Astrocyte (in vitro differentiated cells and primary cell): ENCODE measurements around the gene LCLAT1. TPM values are rescaled to one million over a fixed set of nuclear protein-coding genes. Genes with fewer than 3 reads are reported as not detected.

ENCODE experiments used
- DNase-seq: peaks from one replicate; pipeline ENCODE4 v3.0.0-alpha.2; 2010; ENCODE audit warnings: low read depth
- FAIRE-seq: peaks from 2 replicates; lab custom pipeline; 2011; peaks lifted over from hg19 to GRCh38; lab: Jason Lieb, UNC
- H2AFZ ChIP-seq: 2 replicates; pipeline ENCODE4 v1.6.0; 2012; ENCODE audit warnings: low read depth, low read length, inconsistent platforms
- H3K27ac ChIP-seq: 2 replicates; pipeline ENCODE4 v1.5.1; 2011; ENCODE audit warnings: low read depth, low read length, inconsistent platforms
- H3K27me3 ChIP-seq: 2 replicates; pipeline ENCODE4 v1.6.0; 2011; ENCODE audit warnings: low read length, inconsistent platforms; ENCODE audit not compliant: insufficient read depth
- H3K36me3 ChIP-seq: 2 replicates; pipeline ENCODE4 v1.5.1; 2011; ENCODE audit warnings: low read length, inconsistent platforms; ENCODE audit not compliant: insufficient read depth
- H3K4me1 ChIP-seq: 2 replicates; pipeline ENCODE4 v1.5.1; 2011; ENCODE audit warnings: low read length, inconsistent platforms; ENCODE audit not compliant: insufficient read depth
- H3K4me2 ChIP-seq: 2 replicates; pipeline ENCODE4 v1.6.0; 2012; ENCODE audit warnings: low read length, inconsistent platforms
- H3K4me3 ChIP-seq: 2 replicates; pipeline ENCODE4 v1.5.1; 2011; ENCODE audit warnings: low read depth, mild to moderate bottlenecking, low read length, inconsistent platforms; ENCODE audit not compliant: insufficient read depth
- H3K79me2 ChIP-seq: 2 replicates; pipeline ENCODE4 v1.6.0; 2012; ENCODE audit warnings: mild to moderate bottlenecking, low read length, inconsistent platforms; ENCODE audit not compliant: insufficient read depth
- H3K9ac ChIP-seq: 2 replicates; pipeline ENCODE4 v1.6.0; 2012; ENCODE audit warnings: mild to moderate bottlenecking, low read length, inconsistent platforms
- H3K9me3 ChIP-seq: 2 replicates; pipeline ENCODE4 v1.5.1; 2012; ENCODE audit warnings: low read depth, mild to moderate bottlenecking, low read length, inconsistent platforms; ENCODE audit not compliant: insufficient read depth
- H4K20me1 ChIP-seq: 2 replicates; pipeline ENCODE4 v1.6.0; 2012; ENCODE audit warnings: low read length, inconsistent platforms; ENCODE audit not compliant: insufficient read depth
- H3K27ac Mint-ChIP-seq: one replicate; pipeline ENCODE4 v1.8.0; 2021; ENCODE audit warnings: mild to moderate bottlenecking, mixed read lengths; ENCODE audit not compliant: unreplicated experiment
- H3K27me3 Mint-ChIP-seq: one replicate; pipeline ENCODE4 v1.8.0; 2021; ENCODE audit warnings: low read depth, mixed read lengths; ENCODE audit not compliant: unreplicated experiment
- H3K36me3 Mint-ChIP-seq: one replicate; pipeline ENCODE4 v1.8.0; 2021; ENCODE audit warnings: low read depth, mixed read lengths; ENCODE audit not compliant: unreplicated experiment
- H3K4me1 Mint-ChIP-seq: one replicate; pipeline ENCODE4 v1.8.0; 2021; ENCODE audit warnings: low read depth, mixed read lengths; ENCODE audit not compliant: unreplicated experiment
- H3K4me3 Mint-ChIP-seq: one replicate; pipeline ENCODE4 v1.8.0; 2021; ENCODE audit warnings: mild to moderate bottlenecking, moderate library complexity, mixed read lengths; ENCODE audit not compliant: unreplicated experiment
- H3K9me3 Mint-ChIP-seq: one replicate; pipeline ENCODE4 v1.8.0; 2021; ENCODE audit warnings: mild to moderate bottlenecking, mixed read lengths; ENCODE audit not compliant: unreplicated experiment
- CTCF ChIP-seq: IDR thresholded peaks from 2 replicates; pipeline ENCODE4 v1.5.1; 2011; ENCODE audit warnings: low read depth, mild to moderate bottlenecking, inconsistent platforms, low read length, moderate library complexity; ENCODE audit not compliant: insufficient read depth
- EZH2 ChIP-seq: IDR thresholded peaks from 2 replicates; pipeline ENCODE4 v1.6.1; 2012; ENCODE audit warnings: mild to moderate bottlenecking, low read length, inconsistent platforms; ENCODE audit not compliant: insufficient read depth
- total RNA-seq: library from RNA; stranded (reverse); gene quantifications from 2 replicates; pipeline ENCODE4 v1.2.1, GENCODE V29; 2021

Gene LCLAT1
- total RNA-seq, 1 donor from 2014 or later: 17.5 TPM

DNA sequence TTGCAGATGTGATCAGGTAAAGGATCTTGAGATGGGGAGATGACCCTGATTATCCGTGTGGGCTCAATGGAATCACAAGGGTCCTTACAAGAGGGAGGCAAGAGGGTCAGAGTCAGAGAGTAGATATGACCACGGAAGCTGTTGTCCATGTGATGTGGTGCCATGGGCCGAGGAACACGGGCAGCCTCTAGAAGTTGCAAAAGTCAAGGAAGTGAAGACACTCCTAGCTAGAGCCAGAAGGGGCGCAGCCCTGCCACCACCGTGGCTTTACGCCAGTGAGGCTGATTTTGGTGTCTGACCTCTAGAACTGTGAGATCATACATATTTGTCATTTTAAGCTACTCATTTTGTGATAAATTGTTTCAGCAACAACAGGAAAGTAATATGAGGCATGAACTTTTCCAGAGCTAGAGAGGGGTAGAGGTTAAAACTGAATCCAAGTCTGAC is 245.8 kb downstream of the LCLAT1 start:
- no peaks in the 10 kb centered on the region for H3K9me3 Mint-ChIP-seq
- H3K4me1 ChIP-seq: peaks cover 5% of the 10 kb centered on the region
- no peak overlapping the region for H3K9ac ChIP-seq
- H3K4me1 Mint-ChIP-seq: no peaks in the 10 kb centered on the region
- no peak overlapping the region for H3K27ac ChIP-seq
- no peak for TF ChIP-seq CTCF
- no peak for TF ChIP-seq EZH2
- H3K79me2 ChIP-seq: no peaks in the 10 kb centered on the region
- DNase-seq (no peak), FAIRE-seq (no peak)
- H3K4me3 ChIP-seq: no peak overlapping the region
- H3K27me3 Mint-ChIP-seq: peaks cover 31% of the 10 kb centered on the region
- H3K36me3 ChIP-seq: no peaks in the 10 kb centered on the region
- no peaks in the 10 kb centered on the region for H3K27me3 ChIP-seq
- no peak overlapping the region for H3K4me2 ChIP-seq
- no peaks in the 10 kb centered on the region for H4K20me1 ChIP-seq
- H3K27ac Mint-ChIP-seq: no peak overlapping the region
- H3K9me3 ChIP-seq: no peaks in the 10 kb centered on the region
- H2AFZ ChIP-seq: no peak overlapping the region
- no peak overlapping the region for H3K4me3 Mint-ChIP-seq
- no peaks in the 10 kb centered on the region for H3K36me3 Mint-ChIP-seq

Other genes starting within 250 kb of the LCLAT1 start
- gene LBH, start 215.7 kb upstream of the LCLAT1 start, total RNA-seq: 51.7 and 63.7 TPM in 2 replicates